HepG2 (cell line): ENCODE results near the gene MTX1. TPM values are rescaled to one million over a fixed set of nuclear protein-coding genes. Genes with fewer than 3 reads are reported as not detected.

Source experiments
- ATF4 ChIP-seq, 2 experiments: fragments of 450-650 bp in 1 of 2; sonication (generic) in 1 of 2; formaldehyde crosslinking; IDR thresholded peaks; 2 replicates each; pipeline versions ENCODE4 v1.5.0 to v1.8.0; 2020 to 2022; ENCODE audit warnings: mild to moderate bottlenecking in 1 of 2, missing genetic modification reagents in 1 of 2
- CENPBD1 ChIP-seq: sonication (generic); formaldehyde crosslinking; IDR thresholded peaks from 2 replicates; pipeline ENCODE4 v1.8.0; 2022; ENCODE audit warnings: missing genetic modification reagents, low read depth, mild to moderate bottlenecking, borderline replicate concordance
- EZH2 ChIP-seq: conservative IDR thresholded peaks from 2 replicates; pipeline ENCODE4 v1.6.1; 2012; ENCODE audit warnings: mild to moderate bottlenecking, low read depth, low read length, moderate library complexity
- FLYWCH1 ChIP-seq: sonication (generic); formaldehyde crosslinking; IDR thresholded peaks from 2 replicates; pipeline ENCODE4 v1.8.1; 2023; ENCODE audit warnings: mild to moderate bottlenecking, missing genetic modification reagents
- FOXM1 ChIP-seq: sonication (generic); formaldehyde crosslinking; IDR thresholded peaks from 2 replicates; pipeline ENCODE4 v1.5.0; 2020; ENCODE audit warnings: missing genetic modification reagents
- GLMP ChIP-seq: sonication (generic); formaldehyde crosslinking; IDR thresholded peaks from 2 replicates; pipeline ENCODE4 v1.9.0; 2021; ENCODE audit warnings: missing genetic modification reagents, mild to moderate bottlenecking, borderline replicate concordance
- KMT2A ChIP-seq: sonication (generic); formaldehyde crosslinking; IDR thresholded peaks from 2 replicates; pipeline ENCODE4 v1.4.0; 2020; ENCODE audit warnings: missing genetic modification reagents
- NFYC ChIP-seq: IDR thresholded peaks from 2 replicates; pipeline ENCODE4 v1.6.1; 2016; ENCODE audit warnings: missing genetic modification reagents, missing compliant biosample characterization
- TAF15 ChIP-seq: fragments of 200-400 bp; formaldehyde crosslinking; IDR thresholded peaks from one replicate; pipeline ENCODE4 v1.6.1; 2018; ENCODE audit warnings: mild to moderate bottlenecking, low read depth, low read length; ENCODE audit not compliant: poor library complexity, severe bottlenecking
- ZBTB44 ChIP-seq: sonication (generic); formaldehyde crosslinking; IDR thresholded peaks from 2 replicates; pipeline ENCODE4 v1.4.0; 2020; ENCODE audit warnings: missing genetic modification reagents
- ZBTB8A ChIP-seq: sonication (generic); formaldehyde crosslinking; IDR thresholded peaks from 2 replicates; pipeline ENCODE4 v1.4.0; 2020; ENCODE audit warnings: mild to moderate bottlenecking, low read depth, missing genetic modification reagents, borderline replicate concordance
- ZFP36L1 ChIP-seq: sonication (generic); formaldehyde crosslinking; IDR thresholded peaks from 2 replicates; pipeline ENCODE4 v1.8.0; 2022; ENCODE audit warnings: mild to moderate bottlenecking, missing genetic modification reagents, moderate library complexity
- ZNF30 ChIP-seq: sonication (generic); formaldehyde crosslinking; IDR thresholded peaks from 2 replicates; pipeline ENCODE4 v1.5.0; 2020; ENCODE audit warnings: mild to moderate bottlenecking, missing genetic modification reagents
- ZUFSP ChIP-seq: sonication (generic); formaldehyde crosslinking; IDR thresholded peaks from 2 replicates; pipeline ENCODE4 v1.9.0; 2021; ENCODE audit warnings: missing genetic modification reagents, mild to moderate bottlenecking, borderline replicate concordance
- polyA plus RNA-seq, 8 experiments: library from polyadenylated mRNA; depleted of rRNA in 3 of 8; stranded (reverse) in 7 of 8; unstranded in 1 of 8; fragments of >200 nt; fragmentation: Illumina TruSeq in 4 of 8; extraction: Trizol in 4 of 8; gene quantifications; 2 replicates each; pipeline versions ENCODE4 v1.2.1 to v1.2.3, GENCODE V29; 2011 to 2016; ENCODE audit warnings: low read depth in 4 of 8, missing spikeins in 1 of 8, mixed read lengths in 1 of 8; ENCODE audit not compliant: insufficient read depth in 1 of 8
- total RNA-seq, 5 experiments: library from RNA; depleted of rRNA; stranded (reverse); fragments of >200 nt; fragmentation: Illumina TruSeq; extraction: Trizol; gene quantifications; 2 replicates each; pipeline ENCODE4 v1.2.3, GENCODE V29; 2016; ENCODE audit warnings: low read depth in 1 of 5
- TF ChIP-seq, protein P1 (sequence below): sonication (generic); formaldehyde crosslinking; IDR thresholded peaks from 2 replicates; pipeline ENCODE4 v1.4.0; 2020; ENCODE audit warnings: missing genetic modification reagents
- TF ChIP-seq, protein P2 (sequence below), 2 experiments: sonication (generic) in 1 of 2; formaldehyde crosslinking in 1 of 2; IDR thresholded peaks; 2 replicates each; pipeline versions ENCODE4 v1.4.0 to v1.6.1; 2018 to 2020; ENCODE audit warnings: missing genetic modification reagents in 2 of 2, borderline replicate concordance in 1 of 2, low read depth in 1 of 2, mild to moderate bottlenecking in 1 of 2, missing biosample characterization in 1 of 2
- TF ChIP-seq, protein P3 (sequence below): sonication (generic); formaldehyde crosslinking; conservative IDR thresholded peaks from 2 replicates; pipeline ENCODE4 v1.4.0; 2020; ENCODE audit warnings: missing genetic modification reagents

MTX1 gene
- total and polyA plus RNA-seq, 2 of the 13 experiments (the other 11 are each of a cell fraction or from before 2014, with no cell fraction given) = 64.5 to 72.6 TPM

DNA sequence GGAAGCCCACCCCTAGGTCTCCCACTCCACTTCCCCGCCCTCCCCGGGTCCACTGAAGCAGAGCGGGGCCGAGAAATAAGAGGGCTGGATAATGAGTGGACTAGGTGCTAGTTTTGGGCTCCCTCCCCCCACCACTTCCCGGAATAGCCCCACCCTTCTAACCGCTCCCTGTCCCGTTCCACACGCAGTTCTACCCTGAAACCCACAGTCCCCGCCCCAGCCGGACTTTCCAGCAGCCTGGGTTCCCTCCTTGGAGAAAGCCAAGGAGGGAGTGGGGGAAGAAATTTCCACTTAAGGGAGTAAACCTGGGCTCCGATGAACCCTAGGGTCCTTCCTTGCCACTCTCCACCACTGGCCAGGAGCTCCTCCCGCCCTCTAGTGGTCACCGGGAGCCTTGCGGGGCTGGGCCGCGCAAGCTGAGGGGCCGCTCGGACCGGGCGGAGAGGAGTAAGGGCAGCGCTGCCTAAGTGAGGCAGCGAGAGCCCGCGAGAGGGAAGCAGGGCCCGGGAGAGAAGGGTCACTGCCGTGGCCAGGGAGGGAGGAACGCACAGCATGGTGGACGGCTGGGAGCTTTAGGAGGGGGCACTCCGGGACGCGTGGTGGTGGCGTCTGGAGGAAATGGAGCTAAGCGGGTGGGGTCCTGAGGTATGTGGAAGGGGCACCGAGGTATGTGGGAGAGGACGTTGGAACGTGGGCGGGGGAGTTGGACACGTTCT lies 15.1 kb upstream of the MTX1 start (continued):
- TF ChIP-seq NFYC (CRISPR knock-in tag) (no peak), FLYWCH1 (no peak), ZNF30 (CRISPR knock-in tag) (no peak), GLMP (CRISPR knock-in tag) (no peak), ATF4 (CRISPR knock-in tag; IDR thresholded peaks at IDR 0.05) (no peak), ZBTB8A (no peak), EZH2 (no peak), ZFP36L1 (CRISPR knock-in tag) (no peak), TAF15 (peak; percentile 62), FOXM1 (no peak), ZUFSP (no peak), ZBTB44 (CRISPR knock-in tag) (no peak), CENPBD1 (CRISPR knock-in tag) (no peak), KMT2A (no peak)
- TF ChIP-seq, protein P1, sequence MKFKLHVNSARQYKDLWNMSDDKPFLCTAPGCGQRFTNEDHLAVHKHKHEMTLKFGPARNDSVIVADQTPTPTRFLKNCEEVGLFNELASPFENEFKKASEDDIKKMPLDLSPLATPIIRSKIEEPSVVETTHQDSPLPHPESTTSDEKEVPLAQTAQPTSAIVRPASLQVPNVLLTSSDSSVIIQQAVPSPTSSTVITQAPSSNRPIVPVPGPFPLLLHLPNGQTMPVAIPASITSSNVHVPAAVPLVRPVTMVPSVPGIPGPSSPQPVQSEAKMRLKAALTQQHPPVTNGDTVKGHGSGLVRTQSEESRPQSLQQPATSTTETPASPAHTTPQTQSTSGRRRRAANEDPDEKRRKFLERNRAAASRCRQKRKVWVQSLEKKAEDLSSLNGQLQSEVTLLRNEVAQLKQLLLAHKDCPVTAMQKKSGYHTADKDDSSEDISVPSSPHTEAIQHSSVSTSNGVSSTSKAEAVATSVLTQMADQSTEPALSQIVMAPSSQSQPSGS = no peak
- TF ChIP-seq, protein P2, sequence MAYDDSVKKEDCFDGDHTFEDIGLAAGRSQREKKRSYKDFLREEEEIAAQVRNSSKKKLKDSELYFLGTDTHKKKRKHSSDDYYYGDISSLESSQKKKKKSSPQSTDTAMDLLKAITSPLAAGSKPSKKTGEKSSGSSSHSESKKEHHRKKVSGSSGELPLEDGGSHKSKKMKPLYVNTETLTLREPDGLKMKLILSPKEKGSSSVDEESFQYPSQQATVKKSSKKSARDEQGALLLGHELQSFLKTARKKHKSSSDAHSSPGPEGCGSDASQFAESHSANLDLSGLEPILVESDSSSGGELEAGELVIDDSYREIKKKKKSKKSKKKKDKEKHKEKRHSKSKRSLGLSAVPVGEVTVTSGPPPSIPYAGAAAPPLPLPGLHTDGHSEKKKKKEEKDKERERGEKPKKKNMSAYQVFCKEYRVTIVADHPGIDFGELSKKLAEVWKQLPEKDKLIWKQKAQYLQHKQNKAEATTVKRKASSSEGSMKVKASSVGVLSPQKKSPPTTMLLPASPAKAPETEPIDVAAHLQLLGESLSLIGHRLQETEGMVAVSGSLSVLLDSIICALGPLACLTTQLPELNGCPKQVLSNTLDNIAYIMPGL (CRISPR knock-in tag; IDR thresholded peaks at IDR 0.05; ENCODE audit: borderline replicate concordance in 1 of 2, low read depth in 1 of 2) = peak; percentile 86 to 88
- TF ChIP-seq, protein P3, sequence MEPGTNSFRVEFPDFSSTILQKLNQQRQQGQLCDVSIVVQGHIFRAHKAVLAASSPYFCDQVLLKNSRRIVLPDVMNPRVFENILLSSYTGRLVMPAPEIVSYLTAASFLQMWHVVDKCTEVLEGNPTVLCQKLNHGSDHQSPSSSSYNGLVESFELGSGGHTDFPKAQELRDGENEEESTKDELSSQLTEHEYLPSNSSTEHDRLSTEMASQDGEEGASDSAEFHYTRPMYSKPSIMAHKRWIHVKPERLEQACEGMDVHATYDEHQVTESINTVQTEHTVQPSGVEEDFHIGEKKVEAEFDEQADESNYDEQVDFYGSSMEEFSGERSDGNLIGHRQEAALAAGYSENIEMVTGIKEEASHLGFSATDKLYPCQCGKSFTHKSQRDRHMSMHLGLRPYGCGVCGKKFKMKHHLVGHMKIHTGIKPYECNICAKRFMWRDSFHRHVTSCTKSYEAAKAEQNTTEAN (CRISPR knock-in tag) = no peak
